SU-DHL-6 (cell line): ENCODE measurements around the gene TENM4.

Source experiments
- H2AFZ ChIP-seq: fragments of 200-600 bp; sonication (generic); 2 replicates; pipeline ENCODE4 v1.6.1; 2014; ENCODE audit warnings: low read depth, mild to moderate bottlenecking, moderate library complexity, mixed read lengths, antibody characterized with exemption, low read length; ENCODE audit not compliant: severe bottlenecking
- H3F3A ChIP-seq: fragments of 200-600 bp; shearing (Covaris generic); 2 replicates; pipeline ENCODE4 v1.6.0; 2016; ENCODE audit warnings: antibody characterized with exemption, mild to moderate bottlenecking; ENCODE audit not compliant: insufficient read depth
- H3K27ac ChIP-seq: fragments of 200-600 bp; sonication (generic); 2 replicates; pipeline ENCODE4 v1.5.1; 2016; ENCODE audit warnings: low read depth, mild to moderate bottlenecking, low read length, moderate library complexity, mixed read lengths
- H3K27me3 ChIP-seq: fragments of 200-600 bp; sonication (generic), shearing (Covaris generic); 2 replicates; pipeline ENCODE4 v1.6.0; 2014; ENCODE audit warnings: mild to moderate bottlenecking, low read length
- H3K36me3 ChIP-seq: fragments of 200-600 bp; sonication (generic); 2 replicates; pipeline ENCODE4 v1.6.1; 2014; ENCODE audit warnings: mild to moderate bottlenecking, low read length, mixed read lengths
- H3K4me2 ChIP-seq: fragments of 300-600, 200-600 bp; shearing (Covaris generic), sonication (generic); 2 replicates; pipeline ENCODE4 v1.6.0; 2014; ENCODE audit warnings: low read length, low read depth, mild to moderate bottlenecking; ENCODE audit not compliant: poor library complexity, severe bottlenecking
- H3K4me3 ChIP-seq: fragments of 200-600 bp; sonication (generic); 2 replicates; pipeline ENCODE4 v1.5.1; 2014; ENCODE audit warnings: antibody characterized with exemption, low read length, mild to moderate bottlenecking, mixed read lengths; ENCODE audit not compliant: insufficient read depth, poor library complexity, severe bottlenecking
- H3K79me2 ChIP-seq: fragments of 200-600 bp; sonication (generic); 2 replicates; pipeline ENCODE4 v1.6.1; 2014; ENCODE audit warnings: mild to moderate bottlenecking, low read length, moderate library complexity; ENCODE audit not compliant: insufficient read depth
- H3K9ac ChIP-seq: fragments of 200-600 bp; sonication (generic); 2 replicates; pipeline ENCODE4 v1.7.0; 2014; ENCODE audit warnings: mild to moderate bottlenecking, low read length
- H3K9me2 ChIP-seq: fragments of 200-600 bp; sonication (generic); replicated peaks from 2 replicates; pipeline ENCODE4 v1.6.1; 2014; ENCODE audit warnings: low read length; ENCODE audit not compliant: insufficient read depth
- H3K9me3 ChIP-seq: fragments of 200-600 bp; sonication (generic); 2 replicates; pipeline ENCODE4 v1.6.1; 2014; ENCODE audit warnings: low read length, mixed read lengths; ENCODE audit not compliant: insufficient read depth
- H4K20me1 ChIP-seq: fragments of 200-600 bp; sonication (generic); 2 replicates; pipeline ENCODE4 v1.6.1; 2014; ENCODE audit warnings: low read depth, mild to moderate bottlenecking, antibody characterized with exemption, low read length, moderate library complexity, mixed read lengths
- CTCF ChIP-seq: fragments of 200-600 bp; sonication (generic); IDR thresholded peaks from one replicate; pipeline ENCODE4 v1.5.1; 2017; ENCODE audit warnings: antibody characterized with exemption, mild to moderate bottlenecking, low read length, moderate library complexity; ENCODE audit not compliant: insufficient read depth, poor library complexity, severe bottlenecking
- EZH2phosphoT487 ChIP-seq: fragments of 200-600 bp; sonication (generic), shearing (Covaris generic); conservative IDR thresholded peaks from 2 replicates; pipeline ENCODE4 v1.6.1; 2018; ENCODE audit warnings: mild to moderate bottlenecking, antibody characterized with exemption, low read length, moderate library complexity, mixed read lengths

TENM4 gene

GRCh38 chr11:79168530-79169110 is 272.2 kb downstream of the TENM4 start:
- no peak overlapping the region for H3K4me2 ChIP-seq
- H3K27ac ChIP-seq = no peak overlapping the region

GRCh38 chr11:79167510-79168188 is 273.2 kb downstream of the TENM4 start:
- Histone ChIP-seq H3K4me3 (no peak overlapping the region), H4K20me1 (no peaks in the 10 kb centered on the region), H3K9me2 (no peaks in the 10 kb centered on the region), H3K27me3 (no peaks in the 10 kb centered on the region), H3F3A (no peaks in the 10 kb centered on the region), H3K9me3 (no peaks in the 10 kb centered on the region), H2AFZ (no peak overlapping the region), H3K36me3 (no peaks in the 10 kb centered on the region), H3K27ac (no peak overlapping the region), H3K79me2 (no peaks in the 10 kb centered on the region), H3K4me2 (no peak overlapping the region), H3K9ac (no peak overlapping the region)
- no peak for TF ChIP-seq EZH2phosphoT487
- no peak for TF ChIP-seq CTCF

More at GRCh38 chr11:79168530-79169110, 272.2 kb downstream of the TENM4 start:
- TF ChIP-seq CTCF (no peak), EZH2phosphoT487 (no peak)
- H3K9ac ChIP-seq = no peak overlapping the region
- no peaks in the 10 kb centered on the region for H3K36me3 ChIP-seq
- H3K9me2 ChIP-seq = no peaks in the 10 kb centered on the region
- H3K9me3 ChIP-seq = no peaks in the 10 kb centered on the region
- no peak overlapping the region for H2AFZ ChIP-seq
- no peak overlapping the region for H3K4me3 ChIP-seq
- H3F3A ChIP-seq = no peaks in the 10 kb centered on the region
- no peaks in the 10 kb centered on the region for H4K20me1 ChIP-seq
- no peaks in the 10 kb centered on the region for H3K79me2 ChIP-seq
- no peaks in the 10 kb centered on the region for H3K27me3 ChIP-seq

- Histone ChIP-seq H4K20me1 (no peaks in the 10 kb centered on the region), H3K4me2 (no peak overlapping the region), H3K36me3 (no peaks in the 10 kb centered on the region), H3K9me2 (no peaks in the 10 kb centered on the region), H3F3A (no peaks in the 10 kb centered on the region), H3K9ac (no peak overlapping the region), H3K27ac (no peak overlapping the region), H2AFZ (no peak overlapping the region), H3K4me3 (no peak overlapping the region), H3K9me3 (no peaks in the 10 kb centered on the region), H3K79me2 (no peaks in the 10 kb centered on the region), H3K27me3 (no peaks in the 10 kb centered on the region)
- no peak for TF ChIP-seq EZH2phosphoT487
- TF ChIP-seq CTCF = no peak
Measured at GRCh38 chr11:79165908-79166307, 274.9 kb downstream of the TENM4 start.
